Lung (tissue), 12 donors: ENCODE results near the gene ANKRD6. TPM values are rescaled to one million over a fixed set of nuclear protein-coding genes. Genes with fewer than 3 reads are reported as not detected.

ENCODE experiments used
- ATAC-seq: fragments of 200-7000 bp; cut with Tn5 transposase; one replicate; pipeline ENCODE4 v1.9.1; 2020; ENCODE audit warnings: moderate number of reproducible peaks; ENCODE audit not compliant: insufficient read depth, low FRiP score
- DNase-seq, 3 donors: peaks; one replicate each; pipeline ENCODE4 v3.0.0-alpha.2; 2013 to 2017
- H3K27ac ChIP-seq, 2 donors: one replicate each; pipeline ENCODE4 v1.5.1; 2013; ENCODE audit warnings: mild to moderate bottlenecking in 2 of 2, moderate library complexity in 2 of 2, control low read depth in 1 of 2, inconsistent platforms in 1 of 2, low read depth in 1 of 2, low read length in 1 of 2
- H3K27me3 ChIP-seq, 3 donors: one replicate each; pipeline ENCODE4 v1.5.1; 2013; ENCODE audit warnings: low read length in 2 of 3; ENCODE audit not compliant: control insufficient read depth in 3 of 3, insufficient read depth in 3 of 3
- H3K36me3 ChIP-seq, 4 donors: one replicate each; pipeline ENCODE4 v1.5.1; 2013; ENCODE audit warnings: low read length in 4 of 4, mild to moderate bottlenecking in 1 of 4, moderate library complexity in 1 of 4; ENCODE audit not compliant: control insufficient read depth in 4 of 4, insufficient read depth in 4 of 4
- H3K4me1 ChIP-seq, 5 donors: one replicate each; pipeline ENCODE4 v1.5.1; 2013; ENCODE audit warnings: low read length in 5 of 5, mild to moderate bottlenecking in 2 of 5, moderate library complexity in 1 of 5; ENCODE audit not compliant: control insufficient read depth in 5 of 5, insufficient read depth in 5 of 5
- H3K4me3 ChIP-seq: one replicate; pipeline ENCODE4 v1.5.1; 2013; ENCODE audit warnings: mild to moderate bottlenecking, control low read depth, moderate library complexity
- H3K9ac ChIP-seq, 2 donors: one replicate each; pipeline ENCODE4 v1.5.1; 2013; ENCODE audit warnings: low read length in 2 of 2, control low read depth in 1 of 2; ENCODE audit not compliant: insufficient read depth in 1 of 2
- H3K9me3 ChIP-seq, 4 donors: one replicate each; pipeline ENCODE4 v1.5.1; 2013; ENCODE audit warnings: low read length in 3 of 4, mild to moderate bottlenecking in 1 of 4, moderate library complexity in 1 of 4; ENCODE audit not compliant: control insufficient read depth in 4 of 4, insufficient read depth in 3 of 4
- CTCF ChIP-seq: IDR thresholded peaks from 2 replicates; pipeline ENCODE4 v1.5.1; 2012; ENCODE audit warnings: mild to moderate bottlenecking; ENCODE audit errors: control extremely low read depth, extremely low read depth
- WGBS, 2 donors: extraction: QIAGEN DNeasy Blood & Tissue Kit; methylation state at CpG; one replicate each; pipeline ENCODE4 v1.1.7; 2013; 5-methylcytosine and 5-hydroxymethylcytosine counted together
- polyA plus RNA-seq, 2 donors: library from polyadenylated mRNA; stranded (reverse); fragments of 200-250 nt; gene quantifications; one replicate each; pipeline ENCODE4 v1.2.1, GENCODE V29; 2013
- total RNA-seq, 2 donors: library from RNA; depleted of rRNA in 1 of 2; stranded (reverse); fragments of >200 nt in 1 of 2; gene quantifications; one replicate each; pipeline ENCODE4 v1.2.1, GENCODE V29; 2014 to 2021
- donor health status: control.
- donor health status: control.
- donor health status: Bipolar disorder and iron deficiency.
- donor health status: healthy.
- donor health status: DM: yes; HTN: yes; CAD: no.

Gene ANKRD6
- total and polyA plus RNA-seq, 4 donors: 4.4 to 29.4 (median 16.0) TPM

DNA sequence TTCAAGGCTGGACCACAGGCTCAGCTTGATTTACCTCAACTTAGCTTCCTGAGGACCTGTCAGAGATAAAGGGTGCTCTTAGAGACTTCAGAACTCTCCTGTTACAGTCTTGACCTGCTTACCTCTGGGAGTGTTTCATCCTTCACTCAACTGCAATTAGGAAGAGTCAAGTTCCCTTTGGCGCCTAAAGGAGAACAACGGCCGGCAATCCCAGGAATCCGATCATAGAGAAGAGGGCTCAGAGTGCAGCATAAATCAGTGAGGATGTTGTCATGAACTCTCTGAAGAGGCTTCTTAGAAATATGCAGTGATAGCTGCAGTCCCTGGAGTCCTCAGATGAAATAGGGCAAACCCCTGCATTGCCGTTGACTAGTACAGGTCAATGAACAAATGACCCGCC is 169.2 kb downstream of the ANKRD6 start:
- H3K36me3 ChIP-seq: peaks cover 0 to 5% (median 0%) of the 10 kb centered on the region in 4 donors
- ATAC-seq (no peak), DNase-seq (no peak)
- no peak overlapping the region for H3K9ac ChIP-seq
- no peak for TF ChIP-seq CTCF
- H3K9me3 ChIP-seq: no peaks in the 10 kb centered on the region
- H3K4me1 ChIP-seq: peaks cover 0 to 4% (median 0%) of the 10 kb centered on the region in 5 donors
- no peaks in the 10 kb centered on the region for H3K27me3 ChIP-seq
- H3K27ac ChIP-seq: no peak overlapping the region
- WGBS, 2 donors: 95% methylated on average over 6 of the region's 6 CpGs
- H3K4me3 ChIP-seq: no peak overlapping the region

DNA sequence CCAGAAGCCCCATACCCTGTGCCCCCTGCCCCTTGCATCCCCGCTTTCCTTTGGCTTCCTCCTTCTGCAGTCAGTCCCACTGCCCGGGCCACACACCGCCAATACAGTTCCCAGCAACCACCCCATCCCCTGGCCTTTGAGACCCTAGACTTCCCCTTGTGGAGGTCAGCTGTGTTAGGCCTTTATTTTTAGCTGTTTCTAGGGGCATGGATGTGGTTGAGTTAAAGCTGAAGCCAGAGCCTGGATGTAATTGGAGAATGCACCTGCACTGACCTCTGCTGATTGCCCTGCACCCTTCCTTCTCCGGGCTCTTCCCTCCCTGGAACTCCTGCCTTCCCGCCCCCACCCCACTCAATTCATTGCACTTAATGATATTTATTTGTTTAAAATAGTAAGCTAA is 171.7 kb downstream of the ANKRD6 start:
- H3K9me3 ChIP-seq: no peaks in the 10 kb centered on the region
- H3K27me3 ChIP-seq: no peaks in the 10 kb centered on the region
- H3K4me3 ChIP-seq: no peak overlapping the region
- ATAC-seq (no peak), DNase-seq (no peak)
- no peak for TF ChIP-seq CTCF
- H3K36me3 ChIP-seq: peaks cover 0 to 5% (median 0%) of the 10 kb centered on the region in 4 donors
- 85 to 94% methylated on average over 5 of the region's 5 CpGs for WGBS, 2 donors
- H3K9ac ChIP-seq: no peak overlapping the region
- H3K4me1 ChIP-seq: peaks cover 0 to 4% (median 0%) of the 10 kb centered on the region in 5 donors
- no peak overlapping the region for H3K27ac ChIP-seq

DNA sequence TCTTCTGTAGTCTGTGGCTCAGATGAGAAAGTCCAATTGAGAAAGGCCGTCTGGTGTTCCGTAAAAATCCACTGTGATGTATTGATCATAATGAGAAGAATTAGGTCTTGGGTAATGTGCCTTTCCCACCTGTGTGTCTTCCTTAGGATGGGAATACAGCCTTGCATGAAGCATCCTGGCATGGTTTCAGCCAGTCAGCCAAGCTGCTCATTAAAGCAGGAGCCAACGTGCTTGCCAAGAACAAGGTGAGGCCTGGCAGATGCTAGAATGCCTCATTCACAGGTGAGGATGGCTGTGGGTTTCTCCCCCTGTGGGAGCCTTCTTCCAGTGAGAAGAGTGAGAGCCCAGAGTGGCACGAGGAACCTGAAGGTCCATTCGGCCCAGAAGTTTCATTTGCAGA is 172.9 kb downstream of the ANKRD6 start:
- TF ChIP-seq CTCF: no peak
- Histone ChIP-seq H3K27ac (no peak overlapping the region), H3K9me3 (no peaks in the 10 kb centered on the region), H3K4me3 (no peak overlapping the region), H3K4me1 (no peaks in the 10 kb centered on the region), H3K9ac (no peak overlapping the region), H3K36me3 (peaks cover 0 to 5% (median 0%) of the 10 kb centered on the region in 4 donors), H3K27me3 (no peaks in the 10 kb centered on the region)
- no peak for DNase-seq
- WGBS, 2 donors: 91 to 92% methylated on average over 5 of the region's 5 CpGs
- ATAC-seq: no peak

DNA sequence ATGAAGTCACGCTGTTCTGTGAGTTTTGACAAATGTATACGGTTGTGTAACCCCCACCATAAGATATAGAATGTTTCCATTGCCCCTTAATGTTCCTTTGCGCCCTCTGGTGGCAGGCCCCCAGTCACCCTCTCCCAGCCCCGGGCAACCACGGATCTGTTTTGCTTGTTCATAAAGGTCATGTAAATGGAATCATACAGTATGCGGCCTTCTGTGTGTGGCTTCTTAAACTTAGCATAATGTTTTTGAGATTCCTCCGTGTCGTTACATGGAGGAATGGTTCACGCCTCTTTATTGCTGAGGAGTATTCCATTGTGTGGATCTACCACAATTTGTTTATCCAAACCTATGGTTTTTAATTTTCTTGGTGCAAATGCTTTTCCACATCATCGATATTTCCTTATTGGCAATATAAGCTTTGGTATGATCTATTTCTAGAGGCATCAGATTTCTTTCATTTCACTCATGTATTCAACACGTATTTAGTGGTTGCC is 177.2 kb downstream of the ANKRD6 start:
- H3K4me1 ChIP-seq: no peaks in the 10 kb centered on the region
- 50 to 58% methylated on average over 11 of the region's 11 CpGs for WGBS, 2 donors
- H3K27ac ChIP-seq: no peak overlapping the region
- no peaks in the 10 kb centered on the region for H3K27me3 ChIP-seq
- H3K4me3 ChIP-seq: no peak overlapping the region
- peaks cover 0 to 2% (median 0%) of the 10 kb centered on the region in 4 donors for H3K36me3 ChIP-seq
- peak; percentile 53 for TF ChIP-seq CTCF
- H3K9me3 ChIP-seq: no peaks in the 10 kb centered on the region
- peak; percentile 28 to 44 (median 36) for DNase-seq
- H3K9ac ChIP-seq: no peak overlapping the region
- ATAC-seq: no peak
